Spleen (tissue), 7 donors: Measurements from ENCODE around the gene THAP4.

Experiments
- POLR2AphosphoS5 ChIP-seq, 3 donors: sonication (generic); formaldehyde crosslinking; IDR thresholded peaks; one replicate each; pipeline ENCODE4 v1.5.1; 2017; ENCODE audit warnings: antibody characterized with exemption in 3 of 3
- TF ChIP-seq, protein P1 (sequence below), 11 experiments: fragments of 200-600 bp in 7 of 11; fragments of 450-650 bp in 4 of 11; sonication (generic) in 4 of 11; IDR thresholded peaks in 8 of 11; conservative IDR thresholded peaks in 3 of 11; 1 replicate in 7 of 11; 2 replicates in 4 of 11; pipeline versions ENCODE4 v1.4.0 to v1.8.0; 2016 to 2021; ENCODE audit warnings: antibody characterized with exemption in 11 of 11, inconsistent platforms in 4 of 11, mild to moderate bottlenecking in 1 of 11
- donor health status: DM: no; HTN: no; CAD: no; lungs with moderate emphysema.
- donor health status: DM: no; HTN: no; CAD: no.
- donor health status: DM: no; HTN: no; CAD: no.

GRCh38 chr2:241584436-241584835 is 52.5 kb downstream of the THAP4 start:
- TF ChIP-seq, protein P1, sequence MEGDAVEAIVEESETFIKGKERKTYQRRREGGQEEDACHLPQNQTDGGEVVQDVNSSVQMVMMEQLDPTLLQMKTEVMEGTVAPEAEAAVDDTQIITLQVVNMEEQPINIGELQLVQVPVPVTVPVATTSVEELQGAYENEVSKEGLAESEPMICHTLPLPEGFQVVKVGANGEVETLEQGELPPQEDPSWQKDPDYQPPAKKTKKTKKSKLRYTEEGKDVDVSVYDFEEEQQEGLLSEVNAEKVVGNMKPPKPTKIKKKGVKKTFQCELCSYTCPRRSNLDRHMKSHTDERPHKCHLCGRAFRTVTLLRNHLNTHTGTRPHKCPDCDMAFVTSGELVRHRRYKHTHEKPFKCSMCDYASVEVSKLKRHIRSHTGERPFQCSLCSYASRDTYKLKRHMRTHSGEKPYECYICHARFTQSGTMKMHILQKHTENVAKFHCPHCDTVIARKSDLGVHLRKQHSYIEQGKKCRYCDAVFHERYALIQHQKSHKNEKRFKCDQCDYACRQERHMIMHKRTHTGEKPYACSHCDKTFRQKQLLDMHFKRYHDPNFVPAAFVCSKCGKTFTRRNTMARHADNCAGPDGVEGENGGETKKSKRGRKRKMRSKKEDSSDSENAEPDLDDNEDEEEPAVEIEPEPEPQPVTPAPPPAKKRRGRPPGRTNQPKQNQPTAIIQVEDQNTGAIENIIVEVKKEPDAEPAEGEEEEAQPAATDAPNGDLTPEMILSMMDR (IDR thresholded peaks at IDR 0.05 in 8 of 11, conservative IDR thresholded peaks at IDR 0.05 in 3 of 11), result no peak
- no peak for TF ChIP-seq POLR2AphosphoS5 (IDR thresholded peaks at IDR 0.05)
